Measurements from ENCODE around the gene IQCN. TPM values are rescaled to one million over a fixed set of nuclear protein-coding genes. Genes with fewer than 3 reads are reported as not detected.

Gene IQCN
- polyA plus RNA-seq, 3 donors, result 6.5 to 13.0 (median 12.5) TPM

- no peak for DNase-seq
Observed at GRCh38 chr19:18270326-18270725, 3.9 kb downstream of the IQCN start.

- no peak for DNase-seq
Observed at GRCh38 chr19:18269070-18269723, 5.1 kb downstream of the IQCN start.

- DNase-seq, result no peak
Observed at GRCh38 chr19:18266771-18267686, 7.2 kb downstream of the IQCN start.

- DNase-seq, result no peak
Observed at GRCh38 chr19:18265582-18265981, 8.7 kb downstream of the IQCN start.

GRCh38 chr19:18264971-18265540, 9.2 kb downstream of the IQCN start:
- no peak for DNase-seq

- no peak for DNase-seq
Observed at GRCh38 chr19:18264137-18264854, 10.0 kb downstream of the IQCN start.

- DNase-seq, result no peak
Observed at GRCh38 chr19:18263324-18264136, 10.7 kb downstream of the IQCN start.

GRCh38 chr19:18262917-18263316, 11.3 kb downstream of the IQCN start:
- DNase-seq, result no peak

- no peak for DNase-seq
Observed at GRCh38 chr19:18262144-18262543, 12.1 kb downstream of the IQCN start.

GRCh38 chr19:18261474-18261873, 12.8 kb downstream of the IQCN start:
- no peak for DNase-seq

GRCh38 chr19:18259893-18260292, 14.4 kb downstream of the IQCN start:
- DNase-seq, result no peak

- DNase-seq, result no peak
Observed at GRCh38 chr19:18257503-18258470, 16.5 kb downstream of the IQCN start.

- DNase-seq, result no peak
Observed at GRCh38 chr19:18254546-18255503, 19.4 kb downstream of the IQCN start.

- no peak for DNase-seq
Observed at GRCh38 chr19:18253716-18254115, 20.5 kb downstream of the IQCN start.

GRCh38 chr19:18253130-18253529, 21.1 kb downstream of the IQCN start:
- DNase-seq, result no peak

- no peak for DNase-seq
Observed at GRCh38 chr19:18252370-18252717, 21.9 kb downstream of the IQCN start.

- DNase-seq, result no peak
Observed at GRCh38 chr19:18251587-18252369, 22.5 kb downstream of the IQCN start.

- DNase-seq, result no peak
Observed at GRCh38 chr19:18249834-18250233, 24.4 kb downstream of the IQCN start.
